ENCODE measurements around the gene RBM18.

Gene RBM18

DNA sequence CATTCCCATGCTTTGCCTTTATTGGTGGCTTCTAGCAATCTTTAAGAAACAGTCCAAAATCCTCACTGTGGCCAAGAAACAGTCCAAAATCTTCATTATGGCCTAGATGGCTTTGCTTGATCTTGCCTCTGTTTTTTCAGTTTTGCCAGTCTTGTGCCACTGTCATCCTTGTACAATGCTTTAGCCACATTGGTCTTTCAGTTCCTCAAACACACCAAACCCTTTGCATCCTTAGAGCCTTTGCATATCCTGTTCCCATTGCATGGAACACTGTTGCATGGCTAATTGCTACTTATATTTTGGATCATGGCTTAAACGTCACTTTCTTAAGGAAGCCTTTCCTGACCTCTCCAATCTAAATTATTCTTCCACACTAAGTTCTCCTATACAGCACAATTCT, 22.1 kb upstream of the RBM18 start:
- no peak overlapping the region for H3K4me3 ChIP-seq (ENCODE audit: low read depth, low read length)
- no peak overlapping the region for H3K27ac ChIP-seq (ENCODE audit: low read depth, low read length)
- no peaks in the 10 kb centered on the region for H3K9me3 ChIP-seq (ENCODE audit: control insufficient read depth, insufficient read depth, low read length)
- H3K4me1 ChIP-seq (ENCODE audit: control insufficient read depth, insufficient read depth, low read length): peaks cover 4% of the 10 kb centered on the region; the same call in 1 of the 2 replicates
- no peaks in the 10 kb centered on the region for H3K27me3 ChIP-seq (ENCODE audit: control insufficient read depth, insufficient read depth, low read length)
- peaks cover 56% of the 10 kb centered on the region for H3K36me3 ChIP-seq (ENCODE audit: control insufficient read depth, insufficient read depth, low read length)
- no peak overlapping the region for H3K9ac ChIP-seq (ENCODE audit: low read depth, low read length)

DNA sequence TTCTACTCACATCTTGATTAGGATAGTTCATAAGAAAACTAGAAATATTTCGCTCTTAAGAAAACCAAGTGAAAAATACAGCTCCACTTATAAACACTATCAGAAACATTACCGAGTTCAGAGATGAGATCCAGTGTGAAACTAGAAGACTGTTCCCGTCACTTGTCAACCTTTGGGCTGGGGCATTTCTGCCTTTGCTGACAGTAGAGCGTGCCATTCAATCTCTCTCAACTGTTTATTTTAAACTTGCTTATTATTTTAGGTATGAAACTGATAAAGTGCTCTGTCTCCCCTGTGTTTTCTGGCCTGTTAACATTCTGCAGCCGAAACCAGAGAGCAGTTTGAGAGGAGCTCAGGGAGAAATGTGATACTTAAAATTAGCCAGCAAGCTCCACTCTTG, 16.7 kb upstream of the RBM18 start:
- Histone ChIP-seq H3K27me3 (ENCODE audit: control insufficient read depth, insufficient read depth, low read length) (no peaks in the 10 kb centered on the region), H3K9ac (ENCODE audit: low read depth, low read length) (no peak overlapping the region), H3K9me3 (ENCODE audit: control insufficient read depth, insufficient read depth, low read length) (no peaks in the 10 kb centered on the region; the same call in 1 of the 2 replicates), H3K4me3 (ENCODE audit: low read depth, low read length) (no peak overlapping the region), H3K36me3 (ENCODE audit: control insufficient read depth, insufficient read depth, low read length) (peaks cover 43% of the 10 kb centered on the region), H3K27ac (ENCODE audit: low read depth, low read length) (no peak overlapping the region), H3K4me1 (ENCODE audit: control insufficient read depth, insufficient read depth, low read length) (peaks cover 9% of the 10 kb centered on the region; the same call in 1 of the 2 replicates)

DNA sequence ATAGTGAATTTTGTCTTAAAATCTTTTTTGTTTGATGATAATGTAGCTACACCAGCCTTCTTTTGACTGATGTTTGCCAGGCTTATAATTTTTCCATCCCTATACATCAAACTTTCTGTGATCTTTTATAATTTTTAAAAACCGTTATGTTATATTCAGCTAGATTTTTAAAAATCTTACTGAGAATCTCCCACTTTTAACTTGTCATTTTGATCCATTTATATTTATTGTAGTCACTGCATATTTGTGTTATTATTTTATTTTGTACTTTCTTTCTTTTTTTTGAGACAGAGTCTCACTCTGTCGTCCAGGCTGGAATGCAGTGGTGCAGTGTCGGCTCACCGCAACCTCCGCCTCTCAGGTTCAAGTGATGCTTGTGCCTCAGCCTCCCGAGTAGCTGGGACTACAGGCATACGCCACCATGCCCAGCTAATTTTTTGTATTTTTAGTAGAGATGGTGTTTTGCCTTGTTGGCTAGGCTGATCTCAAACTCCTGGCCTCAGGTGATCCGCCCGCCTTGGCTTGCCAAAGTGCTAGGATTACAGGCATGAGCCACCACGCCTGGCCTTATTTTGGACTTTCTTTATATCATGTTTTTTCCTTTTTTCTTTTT, 12.8 kb upstream of the RBM18 start:
- no peaks in the 10 kb centered on the region; the same call in 1 of the 2 replicates for H3K9me3 ChIP-seq (ENCODE audit: control insufficient read depth, insufficient read depth, low read length)
- no peak overlapping the region for H3K27ac ChIP-seq (ENCODE audit: low read depth, low read length)
- H3K27me3 ChIP-seq (ENCODE audit: control insufficient read depth, insufficient read depth, low read length): no peaks in the 10 kb centered on the region
- peaks cover 5% of the 10 kb centered on the region; the same call in 1 of the 2 replicates for H3K4me1 ChIP-seq (ENCODE audit: control insufficient read depth, insufficient read depth, low read length)
- H3K9ac ChIP-seq (ENCODE audit: low read depth, low read length): no peak overlapping the region
- H3K36me3 ChIP-seq (ENCODE audit: control insufficient read depth, insufficient read depth, low read length): peaks cover 38% of the 10 kb centered on the region
- H3K4me3 ChIP-seq (ENCODE audit: low read depth, low read length): no peak overlapping the region

DNA sequence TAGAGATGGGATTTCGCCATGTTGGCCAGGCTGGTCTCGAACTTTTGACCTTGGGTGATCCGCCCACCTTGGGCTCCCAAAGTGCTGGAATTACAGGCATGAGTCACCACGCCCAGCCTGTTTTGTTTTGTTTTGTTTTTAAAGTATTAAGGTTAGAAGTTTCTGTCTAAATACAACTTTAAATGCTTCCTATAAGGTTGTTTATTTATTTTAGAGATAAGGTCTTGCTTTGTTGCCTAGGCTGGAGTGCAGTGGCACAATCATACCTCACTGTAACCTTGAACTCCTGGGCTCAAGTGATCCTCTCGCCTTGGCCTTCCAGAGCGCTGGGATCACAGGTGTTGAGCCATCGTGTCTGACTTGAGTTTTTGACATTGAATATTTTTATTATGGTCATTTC, 11.5 kb upstream of the RBM18 start:
- Histone ChIP-seq H3K9me3 (ENCODE audit: control insufficient read depth, insufficient read depth, low read length) (no peaks in the 10 kb centered on the region; the same call in 1 of the 2 replicates), H3K4me3 (ENCODE audit: low read depth, low read length) (no peak overlapping the region), H3K27me3 (ENCODE audit: control insufficient read depth, insufficient read depth, low read length) (no peaks in the 10 kb centered on the region), H3K36me3 (ENCODE audit: control insufficient read depth, insufficient read depth, low read length) (peaks cover 40% of the 10 kb centered on the region), H3K9ac (ENCODE audit: low read depth, low read length) (no peak overlapping the region), H3K4me1 (ENCODE audit: control insufficient read depth, insufficient read depth, low read length) (no peaks in the 10 kb centered on the region), H3K27ac (ENCODE audit: low read depth, low read length) (no peak overlapping the region)

DNA sequence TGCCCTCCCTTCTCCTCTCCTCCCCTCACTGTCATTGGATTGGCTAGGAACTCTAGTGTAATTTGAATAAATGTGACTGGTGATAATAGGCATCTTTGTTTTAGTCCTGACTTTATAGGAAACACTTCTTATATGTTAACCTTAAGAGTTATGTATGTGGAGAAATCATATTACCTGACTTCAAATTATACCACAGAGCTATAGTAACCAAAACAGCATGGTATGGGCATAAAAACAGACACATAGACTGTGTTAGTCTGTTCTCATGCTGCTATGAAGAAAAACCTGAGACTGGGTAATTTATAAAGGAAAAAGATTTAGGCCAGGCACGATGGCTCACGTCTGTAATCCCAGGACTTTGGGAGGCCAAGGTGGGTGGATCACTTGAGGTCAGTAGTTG, 9.4 kb upstream of the RBM18 start:
- H3K4me3 ChIP-seq (ENCODE audit: low read depth, low read length): no peak overlapping the region
- H3K4me1 ChIP-seq (ENCODE audit: control insufficient read depth, insufficient read depth, low read length): no peaks in the 10 kb centered on the region
- no peaks in the 10 kb centered on the region for H3K27me3 ChIP-seq (ENCODE audit: control insufficient read depth, insufficient read depth, low read length)
- H3K36me3 ChIP-seq (ENCODE audit: control insufficient read depth, insufficient read depth, low read length): peaks cover 34% of the 10 kb centered on the region
- H3K27ac ChIP-seq (ENCODE audit: low read depth, low read length): no peak overlapping the region
- H3K9me3 ChIP-seq (ENCODE audit: control insufficient read depth, insufficient read depth, low read length): no peaks in the 10 kb centered on the region; the same call in 1 of the 2 replicates
- no peak overlapping the region for H3K9ac ChIP-seq (ENCODE audit: low read depth, low read length)

DNA sequence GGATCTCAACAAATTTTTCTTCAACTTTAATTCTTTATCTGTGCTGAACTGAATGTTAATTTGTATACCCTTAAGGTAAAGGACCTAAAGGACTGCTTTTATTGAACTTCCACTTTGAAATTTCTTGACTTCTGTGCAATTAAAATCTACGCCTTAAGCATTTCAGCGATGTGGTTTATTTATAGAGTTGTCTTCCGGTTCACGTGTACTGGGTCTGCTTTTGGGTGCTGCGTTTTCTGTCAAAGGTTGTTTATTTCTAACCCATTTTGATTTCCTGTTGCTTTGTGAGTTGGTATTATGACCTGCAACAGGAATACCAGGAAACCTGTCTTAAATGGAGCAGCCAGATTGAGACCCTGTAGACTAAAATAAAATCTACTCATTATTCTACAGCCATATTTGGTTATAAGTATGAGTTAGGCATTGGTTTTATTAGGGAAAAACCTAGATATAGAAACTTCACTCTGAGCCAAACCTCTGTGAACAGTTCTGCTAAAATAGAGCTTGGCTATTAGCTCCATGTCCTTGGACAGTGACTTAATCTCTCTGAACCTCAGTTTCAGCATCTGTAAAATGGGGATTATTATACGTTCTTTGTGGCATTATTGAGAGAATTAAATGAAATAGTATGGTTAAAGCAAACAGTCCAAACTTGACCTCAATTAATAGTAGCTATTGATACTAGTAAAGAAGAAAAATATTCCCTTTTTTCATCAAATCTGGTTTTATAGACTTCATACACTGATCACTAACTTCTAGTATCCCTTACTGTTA, 3.6 kb upstream of the RBM18 start:
- H3K27me3 ChIP-seq (ENCODE audit: control insufficient read depth, insufficient read depth, low read length): no peaks in the 10 kb centered on the region
- H3K9me3 ChIP-seq (ENCODE audit: control insufficient read depth, insufficient read depth, low read length): no peaks in the 10 kb centered on the region
- peaks cover 16% of the 10 kb centered on the region for H3K36me3 ChIP-seq (ENCODE audit: control insufficient read depth, insufficient read depth, low read length)
- 0 out of 2 replicates have a peak, but pooled peaks cover 3% of the 10 kb centered on the region for H3K4me1 ChIP-seq (ENCODE audit: control insufficient read depth, insufficient read depth, low read length)
- H3K4me3 ChIP-seq (ENCODE audit: low read depth, low read length): no peak overlapping the region
- H3K9ac ChIP-seq (ENCODE audit: low read depth, low read length): no peak overlapping the region
- no peak overlapping the region for H3K27ac ChIP-seq (ENCODE audit: low read depth, low read length)

DNA sequence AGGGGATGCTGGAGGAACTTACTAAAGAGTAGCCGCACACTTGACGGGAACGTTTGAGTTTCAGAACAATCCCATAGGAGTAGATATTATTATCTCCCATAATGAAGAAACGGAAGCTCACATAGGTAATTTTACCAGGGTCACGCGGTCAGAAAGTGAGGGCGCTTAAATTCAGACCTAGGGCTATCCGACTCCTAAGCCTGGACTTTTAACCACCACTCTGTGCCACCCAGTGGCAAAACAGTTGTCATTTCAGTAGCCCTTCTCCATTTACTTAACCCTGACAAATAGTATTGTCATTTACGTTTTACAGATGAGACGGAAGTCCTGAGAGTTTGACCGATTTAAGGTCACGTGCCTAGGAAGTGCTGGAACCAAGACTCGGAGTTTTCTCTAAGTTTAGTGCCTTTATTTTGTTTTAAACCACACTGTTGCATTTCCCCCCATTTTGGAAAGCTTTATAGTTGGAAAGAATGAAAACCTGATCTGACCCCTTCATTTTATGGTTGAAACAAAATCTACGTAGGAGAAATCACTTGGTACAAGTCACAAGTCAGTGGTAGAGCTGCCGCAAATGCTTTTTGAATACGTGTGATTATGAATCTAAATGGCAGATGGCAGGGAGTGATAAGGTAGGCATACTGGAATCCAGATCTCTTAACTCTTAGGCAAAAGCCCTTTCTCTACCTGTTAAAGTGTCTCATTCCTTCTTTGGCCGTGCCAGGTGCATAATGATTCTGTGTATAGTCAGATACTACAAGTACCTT, 692 bp upstream of the RBM18 start:
- Histone ChIP-seq H3K9me3 (ENCODE audit: control insufficient read depth, insufficient read depth, low read length) (no peaks in the 10 kb centered on the region), H3K27me3 (ENCODE audit: control insufficient read depth, insufficient read depth, low read length) (no peaks in the 10 kb centered on the region), H3K27ac (ENCODE audit: low read depth, low read length) (peak overlapping the region; percentile 98), H3K36me3 (ENCODE audit: control insufficient read depth, insufficient read depth, low read length) (peaks cover 13% of the 10 kb centered on the region), H3K9ac (ENCODE audit: low read depth, low read length) (peak overlapping the region; percentile 90), H3K4me3 (ENCODE audit: low read depth, low read length) (peak overlapping the region; percentile 88), H3K4me1 (ENCODE audit: control insufficient read depth, insufficient read depth, low read length) (0 out of 2 replicates have a peak, but pooled peaks cover 3% of the 10 kb centered on the region)

DNA sequence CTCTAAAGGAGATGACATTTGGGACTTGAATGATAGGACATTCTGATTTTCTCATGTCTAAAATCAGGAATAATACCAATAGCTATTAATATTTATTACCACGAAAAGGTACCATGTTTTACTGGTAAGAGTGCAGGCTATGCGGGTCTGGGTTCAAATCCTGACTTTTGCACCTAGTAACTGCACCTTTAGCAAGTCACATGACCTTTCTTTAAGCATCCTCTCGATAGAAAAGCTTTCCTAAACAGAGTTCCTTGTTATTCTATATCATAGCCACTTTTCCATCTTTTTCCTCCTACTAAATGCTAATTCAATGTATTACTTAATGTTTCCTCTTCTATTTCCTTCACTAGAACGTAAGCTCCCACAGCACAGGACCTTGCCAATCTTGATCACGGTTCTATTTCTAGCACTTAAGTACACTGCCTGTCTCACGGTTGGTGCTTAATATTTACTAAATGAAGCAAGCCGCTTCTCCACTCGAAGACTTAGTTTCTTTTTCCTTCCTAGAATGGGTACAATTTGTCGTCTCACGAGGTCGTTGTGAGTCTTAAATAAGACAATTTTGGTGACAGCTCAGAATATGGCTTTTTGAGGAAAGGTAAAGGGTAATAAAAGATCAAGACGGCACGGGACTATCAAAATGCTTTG, 816 bp downstream of the RBM18 start:
- peaks cover 24% of the 10 kb centered on the region for H3K36me3 ChIP-seq (ENCODE audit: control insufficient read depth, insufficient read depth, low read length)
- 0 out of 2 replicates have a peak, but pooled peaks cover 3% of the 10 kb centered on the region for H3K4me1 ChIP-seq (ENCODE audit: control insufficient read depth, insufficient read depth, low read length)
- peak overlapping the region; percentile 98 for H3K27ac ChIP-seq (ENCODE audit: low read depth, low read length)
- H3K27me3 ChIP-seq (ENCODE audit: control insufficient read depth, insufficient read depth, low read length): no peaks in the 10 kb centered on the region
- H3K4me3 ChIP-seq (ENCODE audit: low read depth, low read length): peak overlapping the region; percentile 88
- peak overlapping the region; percentile 90 for H3K9ac ChIP-seq (ENCODE audit: low read depth, low read length)
- H3K9me3 ChIP-seq (ENCODE audit: control insufficient read depth, insufficient read depth, low read length): no peaks in the 10 kb centered on the region

DNA sequence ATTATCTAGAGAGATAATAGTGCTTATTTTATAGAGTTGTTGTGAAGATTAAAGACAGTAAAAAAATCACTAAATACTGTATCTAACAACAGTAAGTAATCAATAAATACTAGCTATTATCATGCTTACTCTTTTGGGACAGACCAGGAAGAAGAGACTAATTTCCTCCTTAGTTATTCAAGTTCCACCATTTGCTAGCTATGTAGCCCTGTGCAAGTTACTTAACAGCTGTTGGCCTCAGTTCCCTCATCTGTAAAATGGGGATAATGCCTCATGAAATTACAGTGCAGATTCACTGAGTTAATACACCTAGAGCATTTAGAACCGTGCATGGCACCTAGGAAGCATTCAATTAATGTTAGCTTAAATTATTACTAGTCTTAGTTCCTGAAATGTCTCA, 2.6 kb downstream of the RBM18 start:
- Histone ChIP-seq H3K9me3 (ENCODE audit: control insufficient read depth, insufficient read depth, low read length) (no peaks in the 10 kb centered on the region), H3K4me3 (ENCODE audit: low read depth, low read length) (no peak overlapping the region), H3K27ac (ENCODE audit: low read depth, low read length) (no peak overlapping the region), H3K36me3 (ENCODE audit: control insufficient read depth, insufficient read depth, low read length) (peaks cover 24% of the 10 kb centered on the region), H3K9ac (ENCODE audit: low read depth, low read length) (no peak overlapping the region), H3K27me3 (ENCODE audit: control insufficient read depth, insufficient read depth, low read length) (no peaks in the 10 kb centered on the region), H3K4me1 (ENCODE audit: control insufficient read depth, insufficient read depth, low read length) (0 out of 2 replicates have a peak, but pooled peaks cover 3% of the 10 kb centered on the region)

DNA sequence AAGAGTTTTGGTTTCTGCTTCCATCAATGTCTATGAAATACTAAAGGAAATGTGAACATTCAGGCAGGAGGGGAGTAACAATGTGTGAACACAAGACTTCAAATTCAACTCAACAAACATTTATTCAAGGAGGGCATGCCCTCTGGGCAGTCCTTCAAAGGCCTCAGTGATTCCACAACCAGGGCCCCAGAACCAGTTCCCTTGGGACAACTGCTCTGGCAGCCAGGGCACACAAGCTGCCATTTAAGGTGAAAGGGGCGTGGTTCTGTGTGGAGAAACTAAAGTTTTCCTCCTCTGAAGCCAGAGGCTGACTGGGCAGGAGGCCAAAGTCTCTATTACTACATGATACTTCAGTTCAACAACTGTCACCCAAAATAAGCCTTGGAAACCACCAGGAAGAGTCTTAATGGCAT, 3.2 kb downstream of the RBM18 start:
- Histone ChIP-seq H3K4me3 (ENCODE audit: low read depth, low read length) (no peak overlapping the region), H3K9me3 (ENCODE audit: control insufficient read depth, insufficient read depth, low read length) (no peaks in the 10 kb centered on the region), H3K4me1 (ENCODE audit: control insufficient read depth, insufficient read depth, low read length) (0 out of 2 replicates have a peak, but pooled peaks cover 3% of the 10 kb centered on the region), H3K9ac (ENCODE audit: low read depth, low read length) (no peak overlapping the region), H3K27ac (ENCODE audit: low read depth, low read length) (no peak overlapping the region), H3K27me3 (ENCODE audit: control insufficient read depth, insufficient read depth, low read length) (no peaks in the 10 kb centered on the region), H3K36me3 (ENCODE audit: control insufficient read depth, insufficient read depth, low read length) (peaks cover 24% of the 10 kb centered on the region)
